GM19463 (cell line): ENCODE data around the gene CENPH.
"Not testable (repeated sequence)": the region's sequence is repeated elsewhere in the genome, so short reads cannot be mapped to it uniquely, and the experiment has no call there.

ENCODE experiments used
- ATAC-seq: cut with Tn5 transposase; IDR thresholded peaks from one replicate; pipeline ENCODE4 v1.9.1; 2021; ENCODE audit warnings: mild to moderate bottlenecking, moderate library complexity; ENCODE audit not compliant: unreplicated experiment

The CENPH gene, protein sequence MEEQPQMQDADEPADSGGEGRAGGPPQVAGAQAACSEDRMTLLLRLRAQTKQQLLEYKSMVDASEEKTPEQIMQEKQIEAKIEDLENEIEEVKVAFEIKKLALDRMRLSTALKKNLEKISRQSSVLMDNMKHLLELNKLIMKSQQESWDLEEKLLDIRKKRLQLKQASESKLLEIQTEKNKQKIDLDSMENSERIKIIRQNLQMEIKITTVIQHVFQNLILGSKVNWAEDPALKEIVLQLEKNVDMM

DNA sequence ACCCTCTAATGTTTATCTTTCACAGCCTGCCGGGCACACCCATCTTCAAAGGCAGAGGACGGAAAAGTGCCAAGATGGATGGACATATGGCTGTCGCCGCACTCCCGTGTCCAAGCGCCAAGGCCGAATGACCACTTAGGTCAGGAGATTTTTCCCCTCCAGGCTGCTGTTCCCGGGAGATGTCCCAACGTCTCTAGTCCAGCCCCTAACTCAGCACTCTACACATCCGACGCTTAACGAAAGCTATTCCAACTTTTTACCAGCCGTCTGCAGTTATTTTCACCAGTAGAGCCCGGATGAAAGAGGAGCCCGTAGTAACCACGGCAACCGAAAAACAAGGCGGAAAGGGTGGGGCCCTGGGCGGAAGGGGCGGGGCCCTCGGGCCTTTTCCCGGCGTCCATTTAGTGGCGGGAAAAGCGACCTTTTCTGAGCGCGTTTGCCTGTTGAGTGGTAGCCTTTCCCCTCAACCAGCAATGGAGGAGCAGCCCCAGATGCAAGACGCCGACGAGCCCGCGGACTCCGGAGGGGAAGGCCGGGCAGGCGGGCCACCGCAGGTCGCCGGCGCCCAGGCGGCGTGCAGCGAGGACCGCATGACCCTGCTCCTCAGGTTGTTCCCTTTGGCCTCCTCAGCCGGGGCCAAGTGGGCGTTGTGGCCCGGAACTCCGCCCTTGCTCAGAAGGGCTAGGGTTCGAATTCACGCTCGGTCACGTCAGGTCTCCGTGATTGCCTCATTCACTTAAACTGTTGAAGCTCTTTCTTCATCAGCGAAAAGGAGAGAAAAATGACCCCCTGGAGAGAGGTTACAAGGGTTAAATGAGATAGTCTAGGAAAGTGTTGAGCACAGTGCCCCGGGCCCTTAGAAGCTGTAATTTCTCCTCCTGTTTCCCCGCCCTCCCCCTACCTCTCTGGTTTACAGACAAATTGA, at the start of gene CENPH:
CENPH (plus strand) TSS at position 422 of the 925 bp plus-strand sequence; CDS start at position 474, 52 bp downstream.
- peak; percentile 97 for ATAC-seq

DNA sequence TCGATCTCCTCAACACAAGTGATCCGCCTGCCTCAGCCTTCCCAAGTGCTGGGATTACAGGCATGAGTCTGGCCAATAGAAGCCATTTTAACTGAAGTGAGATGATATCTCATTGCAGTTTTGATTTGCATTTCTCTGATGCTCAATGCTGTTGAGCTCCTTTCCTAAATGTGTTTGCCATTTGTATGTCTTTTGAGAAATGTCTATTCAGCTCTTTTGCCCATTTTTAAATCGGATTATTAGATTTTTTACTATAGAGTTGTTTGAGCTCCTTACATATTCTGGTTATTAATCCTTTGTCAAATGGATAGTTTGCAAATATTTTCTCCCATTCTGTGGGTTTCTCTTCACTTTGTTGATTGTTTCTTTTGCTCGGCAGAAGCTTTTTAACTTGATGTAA, 49.1 kb upstream of the CENPH start:
- ATAC-seq: not testable (repeated sequence)

DNA sequence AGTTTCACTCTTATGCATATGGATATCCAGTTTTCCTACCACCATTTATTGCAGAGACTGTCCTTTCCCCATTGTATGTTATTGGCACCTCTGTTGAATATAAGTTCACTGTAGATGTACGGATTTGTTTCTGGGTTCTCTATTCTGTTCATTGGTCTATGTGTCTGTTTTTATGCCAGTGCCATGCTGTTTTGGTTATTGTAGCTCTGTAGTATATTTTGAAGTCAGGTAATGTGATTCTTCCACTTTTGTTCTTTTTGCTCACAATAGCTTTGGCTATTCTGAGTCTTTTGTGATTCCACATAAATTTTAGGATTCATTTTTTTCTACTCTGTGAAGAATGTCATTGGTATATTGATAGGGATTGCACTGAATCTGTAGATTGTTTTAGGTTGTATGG, 48.6 kb upstream of the CENPH start:
- ATAC-seq: no peak

DNA sequence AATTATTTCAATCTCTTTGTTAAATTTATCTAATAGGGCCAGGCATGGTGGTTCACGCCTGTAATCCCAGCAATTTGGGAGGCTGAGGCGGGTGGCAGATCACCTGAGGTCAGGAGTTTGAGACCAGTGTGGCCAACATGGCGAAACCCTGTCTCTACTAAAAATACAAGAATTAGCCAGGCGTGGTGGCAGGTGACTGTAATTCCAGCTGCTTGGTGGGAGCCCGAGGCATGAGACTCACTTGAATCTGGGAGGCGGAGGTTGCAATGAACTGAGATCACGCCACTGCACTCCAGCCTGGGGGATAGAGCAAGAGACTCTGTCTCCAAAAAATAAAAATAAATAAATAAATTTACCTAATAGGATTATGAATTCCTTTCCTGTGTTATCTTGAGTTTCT, 40.8 kb upstream of the CENPH start:
- ATAC-seq: not testable (repeated sequence)

DNA sequence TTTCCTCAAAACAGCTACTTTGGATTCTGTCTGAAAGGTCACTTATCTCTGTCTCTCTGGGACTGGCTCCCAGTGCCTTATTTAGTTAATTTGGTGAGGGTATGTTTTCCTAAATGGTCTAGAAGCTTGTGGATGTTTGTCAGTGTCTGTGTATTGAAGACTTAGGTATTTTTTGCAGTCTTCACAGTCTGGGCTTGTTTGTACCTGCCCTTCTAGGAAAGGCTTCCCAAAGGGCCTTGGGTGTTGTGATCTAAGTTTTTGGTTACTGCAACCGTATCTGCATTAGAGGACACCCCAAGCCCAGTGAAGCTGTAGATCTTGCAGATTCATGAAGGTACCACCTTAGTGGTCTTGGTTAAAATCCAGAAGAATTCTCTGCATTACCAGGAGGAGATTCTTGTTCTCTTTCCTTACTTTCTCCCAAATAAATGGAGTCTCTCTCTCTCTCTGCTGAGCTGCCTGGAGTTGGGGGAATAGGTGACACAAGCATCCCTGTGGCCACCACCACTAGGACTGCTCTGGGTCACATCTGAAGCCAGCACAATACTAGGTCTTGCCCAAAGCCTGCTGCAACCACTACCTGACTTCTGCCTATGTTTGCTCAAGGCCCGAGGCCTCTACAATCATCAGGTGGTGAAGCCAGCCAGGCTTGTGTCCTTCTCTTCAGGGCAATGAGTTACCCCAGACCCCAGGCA, 40.3 kb upstream of the CENPH start:
- no peak for ATAC-seq

DNA sequence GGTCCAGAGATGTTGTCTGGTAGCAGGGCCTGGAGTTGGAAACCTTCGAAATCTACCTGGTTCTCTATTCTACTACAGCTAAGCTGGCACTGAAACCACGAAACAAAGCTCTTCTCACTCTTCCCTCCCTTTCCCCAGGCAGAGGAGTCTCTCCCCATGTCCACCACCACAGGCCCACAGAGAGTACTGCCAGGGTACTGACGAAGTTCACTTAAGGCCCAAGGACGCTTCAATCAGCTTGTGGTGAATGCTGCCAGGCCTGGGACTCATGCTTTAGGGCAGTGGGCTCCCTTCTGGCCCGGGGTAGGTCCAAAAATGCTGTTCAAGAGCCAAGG, 39.7 kb upstream of the CENPH start:
- no peak for ATAC-seq

DNA sequence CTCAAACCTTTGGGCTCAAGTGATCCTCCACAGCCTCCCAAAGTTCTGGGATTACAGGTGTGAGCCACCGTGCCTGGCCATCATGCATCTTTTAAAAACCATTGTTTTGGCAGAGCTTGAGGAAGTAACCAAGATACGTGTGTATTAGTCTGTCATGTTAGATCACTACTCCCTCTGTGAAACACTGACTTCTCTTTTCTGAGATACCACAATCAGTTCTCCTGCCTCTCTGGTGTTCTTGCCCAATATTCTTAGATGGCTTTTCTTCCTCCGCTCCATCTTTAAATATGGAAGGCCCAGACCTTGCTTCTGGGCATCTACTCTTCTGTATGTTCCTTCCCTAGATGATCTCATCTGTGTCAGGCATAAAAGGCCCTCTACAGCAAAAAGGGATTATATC, 36.7 kb upstream of the CENPH start:
- ATAC-seq: no peak

DNA sequence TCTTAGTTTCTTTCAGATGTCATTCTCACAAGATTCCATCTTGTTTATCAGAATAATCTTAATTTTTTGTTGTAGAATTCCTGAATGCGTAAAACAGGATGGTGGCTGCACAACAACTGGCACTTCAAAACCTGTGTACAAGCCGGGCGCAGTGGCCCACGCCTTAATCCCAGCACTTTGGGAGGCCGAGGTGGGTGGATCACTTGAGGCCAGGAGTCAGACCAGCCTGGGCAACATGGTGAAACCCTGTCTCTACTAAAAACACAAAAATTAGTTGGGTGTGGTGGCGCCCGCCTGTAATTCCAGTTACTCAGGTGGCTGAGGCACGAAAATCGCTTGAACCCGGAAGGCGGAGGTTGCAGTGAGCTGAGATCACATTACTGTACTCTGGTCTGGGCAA, 32.9 kb upstream of the CENPH start:
- ATAC-seq: no peak

DNA sequence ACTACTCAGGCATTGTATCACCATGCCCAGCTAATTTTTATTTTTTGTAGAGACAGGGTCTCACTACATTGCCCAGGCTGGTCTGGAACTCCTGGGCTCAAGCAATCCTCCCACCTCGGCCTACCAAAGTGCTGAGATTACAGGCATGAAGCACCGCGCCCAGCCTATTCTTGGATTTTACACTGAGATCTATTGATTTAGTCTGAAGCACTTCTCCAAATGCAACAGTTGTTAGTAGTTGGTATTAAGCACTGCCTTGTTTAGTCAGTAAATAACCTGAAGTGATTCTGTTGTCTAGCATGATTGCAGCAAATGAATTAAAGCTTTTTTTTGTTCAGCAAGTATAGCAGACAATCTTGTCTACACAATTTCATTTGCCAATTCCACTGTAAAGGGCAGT, 31.3 kb upstream of the CENPH start:
- ATAC-seq: no peak

DNA sequence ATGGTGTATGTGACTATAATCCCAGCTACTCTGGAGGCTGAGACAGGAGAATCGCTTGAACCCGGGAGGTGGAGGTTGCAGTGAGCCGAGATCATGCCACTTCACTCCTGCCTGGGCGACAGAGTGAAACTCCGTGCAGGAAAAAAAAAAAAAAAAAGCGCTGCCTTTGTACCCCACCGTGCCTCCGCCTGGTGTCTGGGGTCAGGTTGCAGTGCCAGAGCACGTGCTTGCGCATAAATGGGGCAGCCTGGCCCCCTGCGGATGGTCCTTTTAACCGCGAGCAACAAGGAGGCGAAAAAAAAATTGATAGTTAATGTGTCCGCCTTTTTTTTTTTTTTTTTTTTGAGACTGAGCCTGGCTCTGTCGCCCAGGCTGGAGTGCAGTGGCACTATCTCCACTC, 28.7 kb upstream of the CENPH start:
- no peak for ATAC-seq

DNA sequence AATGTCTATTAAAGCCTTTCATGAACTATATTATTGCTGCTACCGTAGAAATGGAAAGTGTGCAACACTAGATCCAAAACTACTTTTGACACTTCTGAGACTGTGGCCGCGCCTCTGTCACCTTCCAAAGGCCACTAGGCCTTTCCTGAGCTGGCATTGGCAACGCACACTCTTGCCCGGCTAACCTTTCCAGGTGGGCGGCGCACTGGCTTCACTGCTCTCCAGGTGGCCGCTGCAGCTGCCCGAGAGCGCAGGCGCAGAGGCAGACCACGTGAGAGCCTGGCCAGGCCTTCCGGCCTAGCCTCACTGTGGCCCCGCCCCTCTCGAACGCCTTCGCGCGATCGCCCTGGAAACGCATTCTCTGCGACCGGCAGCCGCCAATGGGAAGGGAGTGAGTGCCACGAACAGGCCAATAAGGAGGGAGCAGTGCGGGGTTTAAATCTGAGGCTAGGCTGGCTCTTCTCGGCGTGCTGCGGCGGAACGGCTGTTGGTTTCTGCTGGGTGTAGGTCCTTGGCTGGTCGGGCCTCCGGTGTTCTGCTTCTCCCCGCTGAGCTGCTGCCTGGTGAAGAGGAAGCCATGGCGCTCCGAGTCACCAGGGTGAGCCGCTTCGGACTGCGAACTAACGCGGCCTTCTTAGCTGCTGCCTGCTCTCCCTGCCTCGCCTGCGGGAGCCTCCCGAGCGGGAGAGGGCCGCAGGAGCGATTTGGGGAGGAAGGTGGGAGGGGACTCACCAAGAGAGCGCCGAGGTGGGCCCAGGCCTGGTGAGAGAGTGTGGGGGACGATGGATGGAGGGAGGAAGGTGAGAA, 22.5 kb upstream of the CENPH start, which contains the start of gene CCNB1:
CCNB1 (plus strand) TSS at position 465 of the 807 bp plus-strand sequence; CDS start at position 578, 113 bp downstream.
- ATAC-seq: peak; percentile 99

DNA sequence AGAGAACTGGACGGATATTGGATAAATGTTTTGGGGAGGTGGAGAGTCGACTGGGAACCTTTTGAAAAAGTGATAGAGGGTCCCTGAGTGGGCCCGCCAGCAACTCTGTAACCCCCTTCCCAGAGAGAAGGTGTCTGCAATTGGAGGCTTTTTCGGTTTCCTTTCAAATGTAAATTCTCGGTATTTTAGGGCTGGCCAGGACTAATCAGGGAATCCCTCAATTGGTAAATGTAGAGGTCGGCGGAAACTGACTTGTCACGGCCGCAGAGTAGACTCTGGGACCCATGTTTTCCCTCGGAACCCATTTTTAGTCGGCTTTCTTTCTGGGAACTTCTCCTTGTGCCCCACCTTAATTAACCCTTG, 21.9 kb upstream of the CENPH start:
- no peak for ATAC-seq

DNA sequence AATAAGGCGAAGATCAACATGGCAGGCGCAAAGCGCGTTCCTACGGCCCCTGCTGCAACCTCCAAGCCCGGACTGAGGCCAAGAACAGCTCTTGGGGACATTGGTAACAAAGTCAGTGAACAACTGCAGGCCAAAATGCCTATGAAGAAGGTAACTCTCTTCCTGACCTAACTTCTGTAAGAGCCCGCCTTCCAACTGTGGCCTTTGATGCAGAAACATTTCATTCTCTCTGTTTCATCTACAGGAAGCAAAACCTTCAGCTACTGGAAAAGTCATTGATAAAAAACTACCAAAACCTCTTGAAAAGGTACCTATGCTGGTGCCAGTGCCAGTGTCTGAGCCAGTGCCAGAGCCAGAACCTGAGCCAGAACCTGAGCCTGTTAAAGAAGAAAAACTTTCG, 21.5 kb upstream of the CENPH start:
- no peak for ATAC-seq

DNA sequence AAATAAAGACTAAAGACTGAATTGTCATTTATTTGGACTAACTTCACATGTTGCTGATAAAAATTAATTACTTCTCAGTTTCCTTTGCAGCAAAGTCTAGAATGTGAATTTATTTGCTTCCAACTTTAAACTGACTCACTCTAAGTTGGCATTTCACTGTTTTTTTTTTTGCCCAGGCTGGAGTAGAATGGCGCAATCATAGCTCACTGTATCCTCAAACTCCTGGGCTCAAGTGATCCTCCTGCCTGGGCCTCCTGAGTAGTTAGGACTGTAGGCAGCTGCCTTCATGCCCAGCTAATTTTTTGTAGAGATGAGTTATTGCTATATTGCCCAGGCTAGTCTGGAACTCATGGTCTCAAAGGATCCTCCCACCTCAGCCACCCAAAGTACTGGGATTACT, 18.9 kb upstream of the CENPH start:
- ATAC-seq: no peak

DNA sequence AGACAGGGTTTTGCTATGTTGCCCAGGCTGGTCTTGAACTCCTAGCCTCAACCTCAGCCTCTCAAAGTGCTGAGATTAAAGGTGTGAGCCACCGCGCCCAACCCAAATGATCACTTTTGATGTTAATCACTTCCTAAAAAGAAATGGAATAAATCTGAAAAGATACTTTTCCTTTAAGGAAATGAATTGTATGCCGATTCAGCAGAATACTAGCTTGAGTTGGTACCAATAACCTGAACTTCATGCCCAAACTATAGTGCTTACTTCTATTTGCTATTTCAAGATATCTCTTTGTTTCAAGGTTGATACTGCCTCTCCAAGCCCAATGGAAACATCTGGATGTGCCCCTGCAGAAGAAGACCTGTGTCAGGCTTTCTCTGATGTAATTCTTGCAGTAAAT, 18.4 kb upstream of the CENPH start:
- no peak for ATAC-seq

DNA sequence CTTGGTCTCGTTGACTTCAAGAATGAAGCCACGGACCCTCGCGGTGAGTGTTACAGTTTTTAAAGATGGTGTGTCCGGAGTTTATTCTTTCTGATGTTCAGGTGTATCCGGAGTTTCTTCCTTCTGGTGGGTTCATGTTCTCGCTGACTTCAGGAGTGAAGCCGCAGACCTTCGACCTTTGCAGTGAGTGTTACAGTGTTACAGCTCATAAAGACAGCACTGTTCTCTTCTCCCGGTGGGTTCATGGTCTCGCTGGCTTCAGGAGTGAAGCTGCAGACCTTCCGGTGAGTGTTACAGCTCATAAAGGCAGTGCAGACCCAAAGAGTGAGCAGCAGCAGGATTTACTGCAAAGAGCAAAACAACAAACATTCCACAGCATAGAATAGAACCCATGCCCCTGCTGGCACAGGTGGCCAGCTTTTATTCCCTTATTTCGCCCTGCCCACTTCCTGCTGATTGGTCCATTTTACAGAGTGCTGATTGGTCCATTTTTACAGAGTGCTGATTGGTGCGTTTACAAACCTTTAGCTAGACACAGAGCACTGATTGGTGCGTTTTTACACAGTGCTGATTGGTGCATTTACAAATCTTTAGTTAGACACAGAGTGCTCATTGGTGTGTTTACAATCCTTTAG, 7.6 kb upstream of the CENPH start:
- ATAC-seq: not testable (repeated sequence)

DNA sequence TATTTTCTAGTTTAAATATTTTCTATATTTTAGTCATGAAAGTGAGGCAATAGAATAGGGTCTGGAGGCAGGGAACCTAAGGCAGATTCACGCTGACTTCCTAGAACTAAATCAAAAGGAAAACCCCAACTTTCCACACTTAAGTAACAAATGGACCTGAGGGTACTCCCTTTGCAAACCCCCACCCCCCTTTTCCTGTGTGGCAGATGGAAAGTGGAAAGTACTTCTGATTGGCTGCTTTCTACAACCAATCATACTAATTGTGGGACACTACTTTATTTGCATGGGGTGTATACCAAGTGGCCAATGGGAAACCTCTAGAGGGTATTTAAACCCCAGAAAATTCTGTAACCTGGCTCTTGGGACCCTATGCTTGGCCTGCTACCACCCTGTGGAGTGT, 4.8 kb upstream of the CENPH start:
- ATAC-seq: no peak

DNA sequence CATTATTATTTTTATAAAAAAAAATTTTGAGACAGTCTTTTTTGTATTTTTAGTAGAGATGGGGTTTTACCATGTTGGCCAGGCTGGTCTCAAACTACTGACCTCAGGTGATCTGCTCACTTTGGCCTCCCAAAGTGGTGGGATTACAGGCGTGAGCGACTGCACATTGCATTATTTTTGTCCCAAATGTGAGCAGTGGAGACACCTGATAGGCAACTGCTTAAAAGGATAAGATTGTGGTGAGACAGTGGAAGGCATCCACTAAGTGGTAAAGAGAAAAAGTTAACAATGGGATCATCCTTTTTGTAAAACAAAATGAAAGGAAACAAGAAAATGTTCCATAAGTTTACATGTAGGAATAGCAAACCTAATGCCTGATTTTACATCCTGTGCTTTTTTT, 2.0 kb upstream of the CENPH start:
- ATAC-seq: no peak

DNA sequence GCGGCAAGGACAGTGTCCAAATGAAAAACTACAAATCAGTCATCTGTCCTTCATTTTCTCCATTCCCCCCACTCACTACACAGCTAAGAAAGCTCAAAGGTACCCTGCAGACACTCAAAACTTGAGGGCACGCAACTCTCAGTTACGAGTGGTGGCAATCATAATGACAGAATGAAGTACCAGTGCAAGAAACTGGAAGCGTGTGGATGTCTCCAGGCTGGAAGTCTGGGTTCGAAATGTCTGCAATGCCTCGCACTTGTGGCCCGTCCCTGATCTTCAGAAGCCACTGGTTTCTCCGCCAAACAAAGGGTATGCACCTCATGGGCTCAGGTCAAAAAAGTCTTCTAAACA, 597 bp upstream of the CENPH start:
- ATAC-seq: no peak

DNA sequence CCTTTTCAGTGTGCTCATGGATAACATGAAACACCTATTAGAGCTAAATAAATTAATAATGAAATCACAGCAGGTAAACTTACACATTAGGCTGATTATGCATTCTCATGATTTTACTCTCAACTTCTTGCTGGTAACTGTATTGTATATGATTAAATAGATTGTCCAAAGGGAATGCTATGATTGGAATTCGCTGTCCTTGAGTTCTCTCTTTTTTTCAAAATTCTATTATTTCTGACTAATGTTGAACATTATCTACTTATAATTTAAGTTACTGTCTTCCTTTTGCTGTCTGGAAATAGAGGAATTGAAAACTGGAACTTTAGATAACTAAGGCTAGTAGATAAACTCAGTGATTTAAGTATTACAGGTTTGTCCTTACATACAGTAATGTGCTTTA, 13.1 kb downstream of the CENPH start:
- ATAC-seq: no peak
